ENCODE data around the gene ZNF22. TPM values are rescaled to one million over a fixed set of nuclear protein-coding genes. Genes with fewer than 3 reads are reported as not detected.
"Not testable (repeated sequence)": the region's sequence is repeated elsewhere in the genome, so short reads cannot be mapped to it uniquely, and the experiment has no call there.

Gene ZNF22
- total RNA-seq, 4 donors from 2014 or later: 19.2 to 35.6 (median 27.1) TPM

DNA sequence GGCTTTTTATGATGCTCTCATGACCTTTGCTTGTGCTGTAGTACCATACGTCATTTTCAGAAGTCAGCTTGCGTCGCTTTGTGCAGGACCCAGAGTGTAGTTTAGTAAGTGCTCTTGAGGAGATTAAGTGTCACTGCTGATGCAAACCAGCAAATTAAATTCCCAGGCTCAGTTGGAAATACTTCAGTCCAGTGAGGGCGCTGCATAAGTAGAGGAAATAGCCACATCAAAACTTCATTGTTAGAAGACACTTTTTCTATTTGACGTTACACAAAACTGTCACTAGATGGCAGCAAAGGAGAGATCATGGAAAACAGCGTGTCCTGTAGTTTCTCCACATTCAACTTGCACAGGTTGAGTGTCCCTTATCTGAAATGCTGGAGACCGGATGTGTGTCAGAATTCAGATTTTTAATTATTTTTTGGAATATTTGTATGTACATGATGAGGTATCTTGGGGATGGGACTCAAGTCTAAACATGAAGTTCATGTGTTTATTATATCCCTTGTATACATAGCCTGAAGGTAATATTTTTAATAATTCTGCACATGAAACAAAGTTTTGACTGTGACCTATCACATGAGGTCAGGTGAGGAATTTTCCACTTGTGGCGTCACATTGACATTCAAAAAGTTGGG is 7.9 kb downstream of the ZNF22 start:
- H3K27ac ChIP-seq: peak overlapping the region in 1 of 4 donors; percentile 5
- H3K27me3 ChIP-seq: no peaks in the 10 kb centered on the region
- ATAC-seq: peak; percentile 78

GRCh38 chr10:45014557-45014956 is 13.8 kb downstream of the ZNF22 start:
- ATAC-seq, H3K36me3 ChIP-seq, H3K4me1 ChIP-seq, H3K9me3 ChIP-seq, H3K27ac ChIP-seq, H3K4me3 ChIP-seq, H3K27me3 ChIP-seq: not testable (repeated sequence)
- 90% methylated on average over 7 of the region's 10 CpGs; no CpG with 5 or more reads in 1 of the 2 donors for WGBS, 2 donors (ENCODE audit: low coverage in 1 of 2)

More for the DNA sequence above, 7.9 kb downstream of the ZNF22 start:
- 2 to 5% methylated on average over 7 to 8 of the region's 8 CpGs for WGBS, 2 donors (ENCODE audit: low coverage in 1 of 2)
- Histone ChIP-seq H3K36me3 (peaks cover 0 to 21% of the 10 kb centered on the region in 2 donors), H3K4me3 (no peak overlapping the region), H3K9me3 (no peaks in the 10 kb centered on the region), H3K4me1 (peaks cover 0 to 32% (median 0%) of the 10 kb centered on the region in 3 donors)
- TF ChIP-seq POLR2AphosphoS5 (IDR thresholded peaks at IDR 0.05) (peak; percentile 10), EP300 (IDR thresholded peaks at IDR 0.05) (no peak), POLR2A (IDR thresholded peaks at IDR 0.05) (no peak)
- TF ChIP-seq, protein P1, sequence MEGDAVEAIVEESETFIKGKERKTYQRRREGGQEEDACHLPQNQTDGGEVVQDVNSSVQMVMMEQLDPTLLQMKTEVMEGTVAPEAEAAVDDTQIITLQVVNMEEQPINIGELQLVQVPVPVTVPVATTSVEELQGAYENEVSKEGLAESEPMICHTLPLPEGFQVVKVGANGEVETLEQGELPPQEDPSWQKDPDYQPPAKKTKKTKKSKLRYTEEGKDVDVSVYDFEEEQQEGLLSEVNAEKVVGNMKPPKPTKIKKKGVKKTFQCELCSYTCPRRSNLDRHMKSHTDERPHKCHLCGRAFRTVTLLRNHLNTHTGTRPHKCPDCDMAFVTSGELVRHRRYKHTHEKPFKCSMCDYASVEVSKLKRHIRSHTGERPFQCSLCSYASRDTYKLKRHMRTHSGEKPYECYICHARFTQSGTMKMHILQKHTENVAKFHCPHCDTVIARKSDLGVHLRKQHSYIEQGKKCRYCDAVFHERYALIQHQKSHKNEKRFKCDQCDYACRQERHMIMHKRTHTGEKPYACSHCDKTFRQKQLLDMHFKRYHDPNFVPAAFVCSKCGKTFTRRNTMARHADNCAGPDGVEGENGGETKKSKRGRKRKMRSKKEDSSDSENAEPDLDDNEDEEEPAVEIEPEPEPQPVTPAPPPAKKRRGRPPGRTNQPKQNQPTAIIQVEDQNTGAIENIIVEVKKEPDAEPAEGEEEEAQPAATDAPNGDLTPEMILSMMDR (IDR thresholded peaks at IDR 0.05): peak; percentile 50 to 80 (median 75)

DNA sequence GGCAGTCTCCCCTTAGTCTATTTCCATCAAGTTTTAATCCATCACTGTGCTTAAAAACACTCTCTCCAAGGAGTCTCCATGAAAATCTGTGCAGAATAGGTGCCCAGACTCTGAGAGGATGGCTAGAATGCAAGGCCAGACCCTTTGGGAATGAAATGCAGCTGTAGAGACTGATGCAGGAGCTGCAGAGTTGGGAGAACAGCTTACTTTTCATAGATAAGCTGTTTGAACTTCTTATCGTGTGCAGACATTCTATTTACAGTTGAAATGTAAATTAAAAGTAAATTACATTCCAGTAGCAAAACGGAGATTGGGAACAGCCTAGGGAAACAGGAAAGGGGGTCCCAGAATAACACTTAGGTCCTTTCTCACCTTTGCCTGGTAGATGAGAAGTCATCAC is 14.9 kb downstream of the ZNF22 start:
- Histone ChIP-seq H3K4me1 (no peaks in the 10 kb centered on the region), H3K27me3 (no peaks in the 10 kb centered on the region), H3K36me3 (no peaks in the 10 kb centered on the region), H3K4me3 (no peak overlapping the region), H3K9me3 (no peaks in the 10 kb centered on the region), H3K27ac (no peak overlapping the region)
- WGBS, 2 donors (ENCODE audit: low coverage in 1 of 2): 16 to 36% methylated on average over 2 of the region's 2 CpGs
- ATAC-seq: no peak
- TF ChIP-seq, protein P1 (IDR thresholded peaks at IDR 0.05): no peak
- TF ChIP-seq POLR2AphosphoS5 (IDR thresholded peaks at IDR 0.05) (no peak), EP300 (IDR thresholded peaks at IDR 0.05) (no peak), POLR2A (IDR thresholded peaks at IDR 0.05) (no peak)

DNA sequence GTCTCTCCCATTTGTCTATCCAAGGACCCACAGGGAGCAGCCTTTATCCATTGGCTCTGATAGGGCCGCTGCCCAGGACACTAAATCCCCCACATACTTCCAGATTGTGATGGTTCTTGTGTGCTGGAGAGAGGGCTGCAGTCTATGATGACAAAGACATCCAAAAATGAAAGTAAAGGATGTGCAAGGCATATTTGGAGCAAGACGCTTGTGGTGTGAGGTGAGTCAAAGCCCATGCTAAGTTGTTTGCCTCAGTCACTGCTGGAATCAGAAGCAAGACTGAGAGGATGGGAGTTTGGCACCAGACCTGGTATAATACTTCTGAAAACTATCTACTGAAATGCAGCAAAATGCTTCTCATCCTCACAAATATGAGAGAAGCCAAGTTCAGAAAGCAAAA is 22.7 kb downstream of the ZNF22 start:
- H3K36me3 ChIP-seq: no peaks in the 10 kb centered on the region
- H3K4me3 ChIP-seq: no peak overlapping the region
- H3K27ac ChIP-seq: no peak overlapping the region
- 88 to 93% methylated on average over 1 to 2 of the region's 2 CpGs for WGBS, 2 donors (ENCODE audit: low coverage in 1 of 2)
- no peak for TF ChIP-seq EP300 (IDR thresholded peaks at IDR 0.05)
- TF ChIP-seq, protein P1 (IDR thresholded peaks at IDR 0.05): no peak
- no peak for TF ChIP-seq POLR2A (IDR thresholded peaks at IDR 0.05)
- TF ChIP-seq POLR2AphosphoS5 (IDR thresholded peaks at IDR 0.05): no peak
- H3K9me3 ChIP-seq: peaks cover 0 to 17% (median 0%) of the 10 kb centered on the region in 3 donors
- ATAC-seq: no peak
- no peaks in the 10 kb centered on the region for H3K27me3 ChIP-seq
- no peaks in the 10 kb centered on the region for H3K4me1 ChIP-seq

DNA sequence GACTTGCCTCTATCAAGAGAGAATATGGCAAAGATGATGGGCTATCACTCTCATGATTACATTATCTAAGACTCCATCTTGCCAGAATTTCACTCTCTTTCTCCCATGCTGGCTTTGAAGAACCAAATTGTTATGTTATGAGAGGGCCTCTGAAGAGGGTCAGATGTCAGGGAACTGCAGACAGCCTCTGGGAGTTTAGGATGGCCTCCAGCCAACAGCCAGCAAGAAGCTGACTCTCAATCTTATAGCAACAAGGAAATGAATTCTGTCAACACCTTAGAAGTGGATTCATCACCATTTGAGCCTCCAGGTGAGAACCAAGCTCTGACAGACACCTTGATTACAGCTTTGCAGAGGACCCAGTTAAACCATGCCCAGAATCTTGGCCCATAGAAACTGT is 33.6 kb downstream of the ZNF22 start:
- H3K36me3 ChIP-seq: no peaks in the 10 kb centered on the region
- TF ChIP-seq, protein P1 (IDR thresholded peaks at IDR 0.05): no peak
- no peak for TF ChIP-seq EP300 (IDR thresholded peaks at IDR 0.05)
- no peak for TF ChIP-seq POLR2A (IDR thresholded peaks at IDR 0.05)
- TF ChIP-seq POLR2AphosphoS5 (IDR thresholded peaks at IDR 0.05): no peak
- no peak overlapping the region for H3K27ac ChIP-seq
- no peaks in the 10 kb centered on the region for H3K4me1 ChIP-seq
- H3K9me3 ChIP-seq: peaks cover 0 to 23% (median 0%) of the 10 kb centered on the region in 3 donors
- no peak for ATAC-seq
- H3K4me3 ChIP-seq: no peak overlapping the region
- no peaks in the 10 kb centered on the region for H3K27me3 ChIP-seq

All from gastroesophageal sphincter (tissue), 4 donors.